HepG2 (cell line): Measurements from ENCODE around the gene YWHAH. TPM values are rescaled to one million over a fixed set of nuclear protein-coding genes. Genes with fewer than 3 reads are reported as not detected.

ENCODE experiments used
- ATAC-seq: fragments of 200-7000 bp; cut with Tn5 transposase; 3 replicates; pipeline ENCODE4 v1.9.1; 2020; ENCODE audit warnings: mild to moderate bottlenecking, moderate library complexity
- BruUV-seq: library from RNA; stranded (reverse); fragments of 400-500 nt; replicated peaks from 2 replicates; lab custom pipeline; 2021; lab: Mats Ljungman, UMichigan
- CTCF ChIA-PET: fragments of 300-600 bp; formaldehyde crosslinking; extraction: SDS; loops from one replicate; lab custom pipeline; 2021; ENCODE audit warnings: low total read pairs, inconsistent platforms, low intra/inter-chr PET ratio; lab: Yijun Ruan, JAX
- POLR2A ChIA-PET: fragments of 350-600 bp; sonication (Branson Sonifier 250); formaldehyde crosslinking; loops from one replicate; lab custom pipeline; 2020; ENCODE audit warnings: antibody characterized with exemption, inconsistent platforms; lab: Yijun Ruan, JAX
- DNase-seq: peaks from one replicate; pipeline ENCODE4 v3.0.0-alpha.2; 2015; ENCODE audit warnings: low spot score
- FAIRE-seq: peaks from 3 replicates; lab custom pipeline; 2011; peaks lifted over from hg19 to GRCh38; lab: Jason Lieb, UNC
- H2AFZ ChIP-seq: one replicate; pipeline ENCODE4 v1.6.1; 2011; ENCODE audit warnings: low read length, inconsistent platforms
- H3K27ac ChIP-seq: fragments of 300-600 bp; 3 replicates; pipeline ENCODE4 v1.8.0; 2011; ENCODE audit warnings: mixed run types, mild to moderate bottlenecking, mixed read lengths, low read length, inconsistent platforms; ENCODE audit not compliant: insufficient read depth; ENCODE audit errors: extremely low read length
- H3K27me3 ChIP-seq, 2 experiments: fragments of 200-600 bp in 1 of 2; 2 replicates in 1 of 2; 3 replicates in 1 of 2; pipeline versions ENCODE4 v1.6.0 to v1.8.0; 2011; ENCODE audit warnings: low read length in 2 of 2, mild to moderate bottlenecking in 2 of 2, moderate library complexity in 2 of 2, inconsistent platforms in 1 of 2; ENCODE audit not compliant: insufficient read depth in 2 of 2, control insufficient read depth in 1 of 2
- H3K36me3 ChIP-seq, 2 experiments: fragments of 200-600 bp in 1 of 2; replicated peaks in 1 of 2; 2 replicates in 1 of 2; 3 replicates in 1 of 2; pipeline versions ENCODE4 v1.5.1 to v1.8.0; 2011; ENCODE audit warnings: low read length in 2 of 2, inconsistent platforms in 1 of 2; ENCODE audit not compliant: insufficient read depth in 2 of 2, control insufficient read depth in 1 of 2
- H3K4me1 ChIP-seq: 2 replicates; pipeline ENCODE4 v1.5.1; 2012; ENCODE audit warnings: low read length, inconsistent platforms; ENCODE audit not compliant: insufficient read depth
- H3K4me2 ChIP-seq: 2 replicates; pipeline ENCODE4 v1.6.0; 2011; ENCODE audit warnings: low read depth, low read length, inconsistent platforms
- H3K4me3 ChIP-seq, 3 experiments: fragments of 200-600 bp in 1 of 3; sonication (generic), shearing (Covaris generic) in 1 of 3; replicated peaks in 1 of 3; 2 replicates each; pipeline ENCODE4 v1.5.1; 2011 to 2016; ENCODE audit warnings: low read length in 3 of 3, inconsistent platforms in 2 of 3, low read depth in 2 of 3, mild to moderate bottlenecking in 2 of 3, control low read depth in 1 of 3, mixed read lengths in 1 of 3; ENCODE audit not compliant: insufficient read depth in 1 of 3
- H3K79me2 ChIP-seq: one replicate; pipeline ENCODE4 v1.6.1; 2011; ENCODE audit warnings: low read length, inconsistent platforms; ENCODE audit not compliant: insufficient read depth
- H3K9ac ChIP-seq: 2 replicates; pipeline ENCODE4 v1.6.0; 2011; ENCODE audit warnings: mild to moderate bottlenecking, low read depth, low read length, inconsistent platforms; ENCODE audit not compliant: insufficient read depth
- H3K9me3 ChIP-seq: 2 replicates; pipeline ENCODE4 v1.5.1; 2012; ENCODE audit warnings: mild to moderate bottlenecking, low read length
- H4K20me1 ChIP-seq: 2 replicates; pipeline ENCODE4 v1.6.0; 2011; ENCODE audit warnings: inconsistent platforms, mild to moderate bottlenecking, low read length, moderate library complexity; ENCODE audit not compliant: insufficient read depth
- KDM2A ChIP-seq: sonication (generic); formaldehyde crosslinking; IDR thresholded peaks from 2 replicates; pipeline ENCODE4 v1.4.0; 2020; ENCODE audit warnings: low read depth, missing genetic modification reagents, borderline replicate concordance
- KLF11 ChIP-seq: IDR thresholded peaks from 2 replicates; pipeline ENCODE4 v1.6.1; 2016; ENCODE audit warnings: missing compliant biosample characterization
- KLF16 ChIP-seq, 2 experiments: sonication (generic) in 1 of 2; formaldehyde crosslinking in 1 of 2; IDR thresholded peaks; 2 replicates each; pipeline versions ENCODE4 v1.6.1 to v1.8.0; 2016 to 2023; ENCODE audit warnings: missing genetic modification reagents in 2 of 2, missing compliant biosample characterization in 1 of 2
- MXI1 ChIP-seq: IDR thresholded peaks from 3 replicates; pipeline ENCODE4 v1.6.1; 2012; ENCODE audit warnings: low read depth, low read length, inconsistent platforms, borderline replicate concordance
- NR3C1 ChIP-seq: sonication (generic); formaldehyde crosslinking; IDR thresholded peaks from 2 replicates; pipeline ENCODE4 v1.4.0; 2020; ENCODE audit warnings: missing genetic modification reagents
- PCBP2 ChIP-seq: fragments of 200-400 bp; formaldehyde crosslinking; optimal IDR thresholded peaks from 2 replicates; pipeline ENCODE3; 2018; ENCODE audit warnings: low read length, low read depth; ENCODE audit not compliant: poor library complexity, severe bottlenecking
- STAT5B ChIP-seq: sonication (generic); formaldehyde crosslinking; IDR thresholded peaks from 2 replicates; pipeline ENCODE4 v1.4.0; 2020; ENCODE audit warnings: missing genetic modification reagents
- WIZ ChIP-seq: sonication (generic); formaldehyde crosslinking; IDR thresholded peaks from 2 replicates; pipeline ENCODE4 v1.5.1; 2020; ENCODE audit warnings: mild to moderate bottlenecking, missing genetic modification reagents
- ZBTB4 ChIP-seq: sonication (generic); formaldehyde crosslinking; IDR thresholded peaks from 2 replicates; pipeline ENCODE4 v1.4.0; 2020; ENCODE audit warnings: missing genetic modification reagents, mild to moderate bottlenecking, borderline replicate concordance
- ZKSCAN1 ChIP-seq: fragments of 150-350 bp; IDR thresholded peaks from 2 replicates; pipeline ENCODE4 v1.6.1; 2014; ENCODE audit warnings: low read length
- ZNF441 ChIP-seq: sonication (generic); formaldehyde crosslinking; IDR thresholded peaks from 2 replicates; pipeline ENCODE4 v1.7.0; 2021; ENCODE audit warnings: missing genetic modification reagents, borderline replicate concordance
- ZNF510 ChIP-seq: sonication (generic); formaldehyde crosslinking; IDR thresholded peaks from 2 replicates; pipeline ENCODE4 v1.4.0; 2020; ENCODE audit warnings: low read depth, mild to moderate bottlenecking, missing genetic modification reagents
- ZNF558 ChIP-seq: sonication (generic); formaldehyde crosslinking; IDR thresholded peaks from 2 replicates; pipeline ENCODE4 v1.9.0; 2022; ENCODE audit warnings: mild to moderate bottlenecking, missing genetic modification reagents, borderline replicate concordance
- ZNF788 ChIP-seq: sonication (generic); formaldehyde crosslinking; IDR thresholded peaks from 2 replicates; pipeline ENCODE4 v1.5.0; 2020; ENCODE audit warnings: mild to moderate bottlenecking, missing genetic modification reagents, borderline replicate concordance
- WGBS: methylation state at CpG from one replicate; pipeline ENCODE4 v1.1.6; 2017; ENCODE audit warnings: low lambda C conversion rate; 5-methylcytosine and 5-hydroxymethylcytosine counted together
- in situ Hi-C: cut with HindIII; loops from 2 replicates; pipeline ENCODE4 v1.10.0; 2017; ENCODE audit warnings: low pct_unique_long_range_greater_than_20kb; ENCODE audit not compliant: extremely low pct_ligation_motif_present
- intact Hi-C: fragments of 100-400 bp; cut with micrococcal nuclease; formaldehyde crosslinking; loops from one replicate; pipeline ENCODE4 v1.10.0; 2022; ENCODE audit not compliant: unreplicated experiment
- polyA plus RNA-seq, 8 experiments: library from polyadenylated mRNA; depleted of rRNA in 3 of 8; stranded (reverse) in 7 of 8; unstranded in 1 of 8; fragments of >200 nt; fragmentation: Illumina TruSeq in 4 of 8; extraction: Trizol in 4 of 8; gene quantifications; 2 replicates each; pipeline versions ENCODE4 v1.2.1 to v1.2.3, GENCODE V29; 2011 to 2016; ENCODE audit warnings: low read depth in 4 of 8, missing spikeins in 1 of 8, mixed read lengths in 1 of 8; ENCODE audit not compliant: insufficient read depth in 1 of 8
- total RNA-seq, 5 experiments: library from RNA; depleted of rRNA; stranded (reverse); fragments of >200 nt; fragmentation: Illumina TruSeq; extraction: Trizol; gene quantifications; 2 replicates each; pipeline ENCODE4 v1.2.3, GENCODE V29; 2016; ENCODE audit warnings: low read depth in 1 of 5

YWHAH gene
- total and polyA plus RNA-seq, 2 of the 13 experiments (the other 11 are each of a cell fraction or from before 2014, with no cell fraction given): 35.6 to 92.7 TPM

- no peak overlapping the region for H2AFZ ChIP-seq
- H3K36me3 ChIP-seq: peaks cover 5 to 8% of the 10 kb centered on the region in 2 experiments
- in situ Hi-C loops: loop anchor here (5.0 to 10.0 kb wide), 2 partner anchors 76 to 193 kb away; partner anchors contain the start of genes DEPDC5 and PRR14L
- POLR2A ChIA-PET: interaction anchor here (1.4 to 1.9 kb wide), 2 partner anchors 133 to 286 kb away, joined by 4 read pairs; partner anchors contain the start of gene PISD
- no peak for TF ChIP-seq NR3C1 (CRISPR knock-in tag)
- no peak for TF ChIP-seq ZKSCAN1
- TF ChIP-seq ZNF510 (CRISPR knock-in tag): no peak
- no peak for TF ChIP-seq WIZ (CRISPR knock-in tag)
- no peak for TF ChIP-seq KLF16 (CRISPR knock-in tag; IDR thresholded peaks at IDR 0.05)
- TF ChIP-seq ZNF558 (CRISPR knock-in tag): no peak
- no peak for TF ChIP-seq PCBP2
- no peak for TF ChIP-seq KDM2A (CRISPR knock-in tag)
- TF ChIP-seq ZNF788 (CRISPR knock-in tag): no peak
- no peak for TF ChIP-seq ZBTB4 (CRISPR knock-in tag)
- no peak for TF ChIP-seq ZNF441 (CRISPR knock-in tag)
- no peak for TF ChIP-seq KLF11 (CRISPR knock-in tag)
- no peak for TF ChIP-seq MXI1
- TF ChIP-seq STAT5B (CRISPR knock-in tag): no peak
- FAIRE-seq (no peak), ATAC-seq (no peak), DNase-seq (no peak)
- CTCF ChIA-PET: interaction anchor here (1.6 to 2.5 kb wide), 2 partner anchors 76 to 283 kb away, joined by 3 to 9 read pairs; no protein-coding TSS in a partner anchor
- intact Hi-C loops: no loop called here
- H3K4me1 ChIP-seq: peaks cover 49% of the 10 kb centered on the region
- no peaks in the 10 kb centered on the region for H3K9me3 ChIP-seq
- H3K27ac ChIP-seq: no peak overlapping the region
- no peak overlapping the region for H3K4me2 ChIP-seq
- WGBS: 98% methylated on average over 8 of the region's 8 CpGs
- no peak overlapping the region for H3K9ac ChIP-seq
- H3K27me3 ChIP-seq: no peaks in the 10 kb centered on the region; a peak in 1 of 5 replicates
- H3K4me3 ChIP-seq: no peak overlapping the region
- peaks cover 11% of the 10 kb centered on the region for H4K20me1 ChIP-seq
- BruUV-seq: no TSS peak
- H3K79me2 ChIP-seq: peaks cover 71% of the 10 kb centered on the region
Measured at GRCh38 chr22:31948002-31948401, 3.7 kb downstream of the YWHAH start.
